ENCODE results near the gene FOXF2. TPM values are rescaled to one million over a fixed set of nuclear protein-coding genes. Genes with fewer than 3 reads are reported as not detected.

FOXF2 gene
- total RNA-seq, 2 experiments from 2014 or later, result not detected

DNA sequence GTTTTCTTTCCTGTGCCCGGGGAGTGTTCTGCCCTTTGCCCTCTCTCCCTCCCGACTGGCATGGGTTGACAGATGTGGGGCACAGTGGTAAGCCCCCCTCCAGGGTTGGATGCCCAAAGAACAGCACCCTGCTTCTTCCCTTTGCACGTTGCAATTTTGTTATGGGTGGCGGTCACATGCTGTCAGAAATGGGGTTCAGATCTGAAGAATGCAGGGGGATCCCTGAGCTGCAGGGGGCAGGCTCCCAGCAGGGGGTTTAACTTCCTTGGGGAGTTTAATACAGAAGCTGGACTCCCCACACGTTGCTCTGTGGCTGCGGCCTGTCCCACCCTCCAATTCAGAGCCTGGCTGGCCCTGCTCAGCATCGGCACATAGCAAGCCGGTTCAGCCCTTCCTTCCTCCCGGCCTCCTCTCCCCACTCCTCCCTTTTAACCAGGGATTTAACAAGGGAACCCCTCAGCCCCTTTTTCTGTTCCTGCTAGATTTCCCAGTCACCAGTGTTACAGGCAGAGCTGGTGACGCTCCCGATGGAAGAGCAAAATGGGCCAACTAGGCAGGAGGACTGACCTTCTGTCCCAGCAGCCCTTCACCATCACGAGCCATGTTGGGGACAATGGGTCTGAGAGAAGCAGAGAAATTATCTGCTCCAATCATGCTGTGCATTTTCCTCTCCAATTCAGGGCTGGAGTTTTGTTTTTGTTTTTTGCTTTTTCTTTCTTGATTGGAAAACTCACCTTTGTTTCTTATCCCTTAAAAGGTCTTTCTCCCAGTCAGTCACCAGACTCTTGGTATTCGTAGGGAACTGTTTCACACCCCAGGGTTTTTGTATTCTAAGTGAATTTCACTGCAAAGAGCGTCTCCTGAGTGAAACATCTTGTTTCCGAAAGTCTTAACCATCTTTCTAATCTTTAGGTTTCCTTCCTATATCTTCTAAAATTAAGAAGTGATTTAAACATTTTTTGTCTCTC is 6.8 kb downstream of the FOXF2 start:
- Mint-ChIP-seq H3K4me3 (no peak overlapping the region), H3K27me3 (peaks cover 55% of the 10 kb centered on the region), H3K4me1 (ENCODE audit: low read depth) (peaks cover 6% of the 10 kb centered on the region), H3K36me3 (no peaks in the 10 kb centered on the region), H3K9me3 (no peaks in the 10 kb centered on the region), H3K27ac (no peak overlapping the region)
- intact Hi-C loops (cut with micrococcal nuclease), result loop anchor here (2.0 to 10.0 kb wide), 5 partner anchors 15 to 803 kb away; no protein-coding TSS in a partner anchor
- ChIA-PET CTCF (interaction anchor here (0.8 to 3.9 kb wide), 20 partner anchors 8 to 1241 kb away, joined by 3 to 31 read pairs (median 6); no protein-coding TSS in a partner anchor), POLR2A (no interaction called here)
- DNase-seq, result no peak

DNA sequence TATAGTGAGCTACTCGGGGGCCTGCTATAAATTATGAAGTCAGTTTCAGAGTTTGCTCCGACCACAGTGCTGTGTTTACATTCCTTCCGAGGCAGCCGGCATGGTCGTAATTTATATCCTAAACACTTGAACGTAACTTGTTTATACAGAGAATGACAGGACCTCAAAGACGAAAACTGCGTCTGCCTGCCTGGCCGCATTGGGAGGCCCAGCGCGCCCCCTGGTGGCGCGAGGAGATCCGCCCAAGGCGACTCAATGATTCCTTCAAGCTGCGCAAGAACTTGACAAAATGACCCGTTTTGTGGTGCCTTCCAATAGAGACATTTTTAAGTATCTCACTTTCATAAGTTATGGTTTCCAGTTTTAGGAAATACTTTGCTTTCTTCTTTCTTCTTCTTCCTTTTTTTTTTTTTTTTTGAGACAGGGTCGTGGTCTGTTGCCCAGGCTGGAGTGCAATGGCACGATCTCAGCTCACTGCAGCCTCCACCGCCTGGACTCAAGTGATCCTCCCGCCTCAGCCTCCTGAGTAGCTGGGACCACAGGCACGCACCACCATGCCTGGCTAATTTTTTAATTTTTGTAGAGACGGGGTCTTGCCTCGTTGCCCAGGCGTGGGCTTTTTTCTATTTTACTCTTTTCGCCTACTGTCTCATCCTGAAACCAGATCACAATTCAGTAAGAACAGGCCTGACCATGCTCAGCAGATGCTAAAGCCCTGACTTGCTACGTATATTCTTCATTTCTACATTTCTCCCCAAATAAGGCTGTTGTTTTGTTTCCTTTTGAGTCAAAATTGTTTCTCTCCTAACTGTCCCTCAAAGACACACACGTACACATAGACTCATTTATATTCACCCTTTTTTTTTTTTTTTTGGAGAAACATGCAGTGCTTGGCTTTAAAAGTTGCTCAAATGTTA is 7.8 kb downstream of the FOXF2 start:
- Mint-ChIP-seq H3K36me3 (no peaks in the 10 kb centered on the region), H3K4me1 (ENCODE audit: low read depth) (peaks cover 6% of the 10 kb centered on the region), H3K4me3 (peak overlapping the region; percentile 12), H3K27me3 (peaks cover 45% of the 10 kb centered on the region), H3K27ac (no peak overlapping the region), H3K9me3 (no peaks in the 10 kb centered on the region)
- CTCF ChIA-PET, result interaction anchor here (0.6 to 3.9 kb wide), 24 partner anchors 8 to 1242 kb away, joined by 3 to 31 read pairs (median 5); no protein-coding TSS in a partner anchor
- POLR2A ChIA-PET, result no interaction called here
- intact Hi-C loops (cut with micrococcal nuclease), result loop anchor here (2.0 to 10.0 kb wide), 5 partner anchors 16 to 804 kb away; no protein-coding TSS in a partner anchor
- DNase-seq, result peak; percentile 77

DNA sequence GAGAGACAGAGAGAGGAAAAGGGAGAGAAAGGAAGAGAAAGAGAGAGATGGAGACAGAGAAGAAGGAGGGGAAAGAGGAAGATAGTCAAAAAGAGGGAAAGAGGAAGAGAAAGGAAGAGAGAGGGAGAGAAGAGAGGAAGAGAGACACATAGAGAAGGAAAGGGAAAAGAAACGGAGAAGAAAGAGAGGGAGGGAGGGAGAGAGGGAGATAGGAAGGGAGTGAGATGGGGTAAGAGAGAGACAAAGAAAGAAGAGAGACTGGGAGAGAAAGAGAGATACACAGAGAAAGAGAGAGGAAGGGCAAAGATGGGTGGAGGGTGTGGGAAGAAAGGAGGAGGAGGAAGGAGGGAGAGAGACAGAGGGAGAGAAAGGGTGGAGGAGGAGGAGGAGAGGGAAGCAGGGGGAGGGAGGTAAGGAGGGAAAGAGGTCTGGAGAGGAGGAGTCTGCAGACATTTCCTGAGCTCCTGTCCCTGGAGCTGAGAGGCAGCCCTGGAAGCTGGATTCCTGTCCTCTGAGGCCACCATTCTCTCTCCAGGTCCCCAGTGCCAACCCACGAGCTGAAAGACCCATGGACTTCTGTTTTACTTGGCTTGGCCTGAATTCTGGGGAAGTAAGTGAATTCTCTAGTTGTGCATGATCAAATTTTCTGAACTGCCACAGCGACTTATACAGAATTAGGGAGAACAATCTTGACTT is 9.9 kb downstream of the FOXF2 start:
- intact Hi-C loops (cut with micrococcal nuclease), result loop anchor here (5.0 to 10.0 kb wide), 3 partner anchors 38 to 674 kb away; no protein-coding TSS in a partner anchor
- H3K4me1 Mint-ChIP-seq (ENCODE audit: low read depth), result peaks cover 6% of the 10 kb centered on the region
- DNase-seq, result no peak
- ChIA-PET CTCF (interaction anchor here (0.6 to 1.3 kb wide), 2 partner anchors 38 to 185 kb away, joined by 3 read pairs; no protein-coding TSS in a partner anchor), POLR2A (no interaction called here)
- H3K36me3 Mint-ChIP-seq, result no peaks in the 10 kb centered on the region
- no peaks in the 10 kb centered on the region for H3K9me3 Mint-ChIP-seq
- H3K27ac Mint-ChIP-seq, result no peak overlapping the region
- no peak overlapping the region for H3K4me3 Mint-ChIP-seq
- peaks cover 33% of the 10 kb centered on the region for H3K27me3 Mint-ChIP-seq

DNA sequence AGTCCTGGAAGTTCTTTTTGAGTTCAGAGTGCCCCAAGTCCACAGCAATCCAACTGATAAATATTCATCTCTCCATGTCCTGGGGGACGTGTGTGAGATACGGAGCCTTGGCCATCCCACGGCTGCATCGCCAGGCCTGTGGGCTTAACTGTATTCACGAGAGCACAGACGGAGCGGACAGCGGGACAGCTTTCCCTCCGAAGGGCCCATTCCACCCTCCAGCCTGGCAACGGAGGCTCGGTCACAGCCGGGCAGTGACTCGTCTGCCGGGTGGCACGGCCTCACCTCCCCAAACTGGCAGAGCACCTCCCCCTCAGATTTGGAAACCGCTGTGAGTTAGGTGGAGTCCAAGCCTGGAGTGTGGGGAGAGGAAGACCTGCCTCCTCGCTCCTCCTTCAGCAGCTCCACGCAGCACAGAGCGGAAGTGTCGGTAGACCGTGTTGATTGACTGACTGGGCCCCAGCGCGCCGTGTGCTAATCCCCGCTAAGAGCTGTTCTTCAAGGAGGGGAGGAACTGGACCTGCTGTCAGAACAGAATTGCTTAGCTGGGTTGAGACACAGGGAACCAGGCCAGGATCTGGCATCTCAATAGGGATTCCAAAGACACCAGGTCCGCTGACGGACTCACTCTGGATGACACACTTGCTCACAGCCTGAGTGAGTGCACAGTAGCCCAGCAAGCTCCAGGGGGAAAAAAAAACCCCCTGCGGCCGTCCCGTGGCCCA is 10.9 kb downstream of the FOXF2 start:
- ChIA-PET CTCF (interaction anchor here (0.9 to 1.3 kb wide), 2 partner anchors 37 to 603 kb away, joined by 3 read pairs; no protein-coding TSS in a partner anchor), POLR2A (no interaction called here)
- Mint-ChIP-seq H3K27me3 (peaks cover 24% of the 10 kb centered on the region), H3K36me3 (no peaks in the 10 kb centered on the region), H3K9me3 (no peaks in the 10 kb centered on the region), H3K27ac (no peak overlapping the region), H3K4me3 (no peak overlapping the region), H3K4me1 (ENCODE audit: low read depth) (peaks cover 6% of the 10 kb centered on the region)
- intact Hi-C loops (cut with micrococcal nuclease), result no loop called here
- no peak for DNase-seq

DNA sequence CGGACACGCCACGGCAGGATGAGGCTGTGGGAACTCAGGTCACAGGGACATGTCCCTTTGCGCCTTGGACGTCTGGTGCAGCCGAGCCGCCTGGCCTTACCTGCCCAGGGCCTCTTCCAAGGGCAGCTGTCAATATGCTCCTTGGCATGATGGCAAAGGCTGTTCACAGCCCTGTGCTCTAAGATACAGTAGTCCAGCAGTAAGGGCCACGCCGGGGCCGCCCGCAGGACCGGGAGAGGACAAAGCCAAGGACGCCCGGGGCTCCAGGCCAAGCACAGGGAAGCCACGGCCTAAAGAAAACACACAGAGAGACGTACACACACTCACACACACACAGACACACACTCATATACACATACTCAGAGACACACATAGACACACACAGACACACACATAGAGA is 13.0 kb downstream of the FOXF2 start:
- ChIA-PET CTCF (interaction anchor here (0.8 kb wide), 1 partner anchor 604 kb away, joined by 3 read pairs; no protein-coding TSS in a partner anchor), POLR2A (no interaction called here)
- H3K36me3 Mint-ChIP-seq, result no peaks in the 10 kb centered on the region
- intact Hi-C loops (cut with micrococcal nuclease), result no loop called here
- peaks cover 6% of the 10 kb centered on the region for H3K27me3 Mint-ChIP-seq
- no peak overlapping the region for H3K4me3 Mint-ChIP-seq
- H3K9me3 Mint-ChIP-seq, result no peaks in the 10 kb centered on the region
- DNase-seq, result no peak
- peaks cover 3% of the 10 kb centered on the region for H3K4me1 Mint-ChIP-seq (ENCODE audit: low read depth)
- H3K27ac Mint-ChIP-seq, result no peak overlapping the region

- Mint-ChIP-seq H3K4me3 (no peak overlapping the region), H3K36me3 (no peaks in the 10 kb centered on the region), H3K4me1 (ENCODE audit: low read depth) (no peaks in the 10 kb centered on the region), H3K9me3 (no peaks in the 10 kb centered on the region), H3K27ac (no peak overlapping the region), H3K27me3 (peaks cover 5% of the 10 kb centered on the region)
- DNase-seq, result no peak
- intact Hi-C loops (cut with micrococcal nuclease), result no loop called here
- ChIA-PET CTCF (no interaction called here), POLR2A (no interaction called here)
These were observed 13.5 kb downstream of the FOXF2 start for GRCh38 chr6:1402868-1403267.

- no peak for DNase-seq
- Mint-ChIP-seq H3K4me3 (no peak overlapping the region), H3K9me3 (no peaks in the 10 kb centered on the region), H3K27me3 (peaks cover 9% of the 10 kb centered on the region), H3K36me3 (no peaks in the 10 kb centered on the region), H3K27ac (no peak overlapping the region), H3K4me1 (ENCODE audit: low read depth) (no peaks in the 10 kb centered on the region)
- intact Hi-C loops (cut with micrococcal nuclease), result no loop called here
- CTCF ChIA-PET, result interaction anchor here (1.4 kb wide), 1 partner anchor 8 kb away, joined by 5 read pairs; no protein-coding TSS in a partner anchor
- POLR2A ChIA-PET, result no interaction called here
These were observed 14.7 kb downstream of the FOXF2 start for GRCh38 chr6:1403851-1404712.

DNA sequence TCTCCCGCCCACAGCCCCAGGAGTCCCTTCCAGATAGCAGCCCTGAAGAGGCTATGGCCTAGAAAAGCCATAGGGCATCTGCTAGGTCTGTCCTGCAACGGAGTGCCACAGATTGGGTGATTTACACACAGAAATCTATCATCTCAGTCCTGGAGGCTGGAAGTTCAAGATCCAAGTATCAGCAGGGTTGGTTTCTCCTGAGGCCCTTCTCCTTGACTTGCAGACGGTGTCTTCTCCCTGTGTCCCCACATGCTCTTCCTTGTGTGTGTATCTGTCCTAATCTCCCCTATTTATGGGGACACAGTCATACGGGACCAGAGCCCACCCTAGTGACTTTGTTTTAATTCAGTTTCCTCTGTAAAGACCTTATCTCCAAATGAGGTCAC is 15.3 kb downstream of the FOXF2 start:
- H3K4me1 Mint-ChIP-seq (ENCODE audit: low read depth), result no peaks in the 10 kb centered on the region
- no peak overlapping the region for H3K4me3 Mint-ChIP-seq
- H3K27ac Mint-ChIP-seq, result no peak overlapping the region
- peaks cover 11% of the 10 kb centered on the region for H3K27me3 Mint-ChIP-seq
- H3K9me3 Mint-ChIP-seq, result no peaks in the 10 kb centered on the region
- intact Hi-C loops (cut with micrococcal nuclease), result no loop called here
- ChIA-PET POLR2A (no interaction called here), CTCF (interaction anchor here (1.4 kb wide), 1 partner anchor 9 kb away, joined by 5 read pairs; no protein-coding TSS in a partner anchor)
- H3K36me3 Mint-ChIP-seq, result no peaks in the 10 kb centered on the region
- DNase-seq, result no peak

DNA sequence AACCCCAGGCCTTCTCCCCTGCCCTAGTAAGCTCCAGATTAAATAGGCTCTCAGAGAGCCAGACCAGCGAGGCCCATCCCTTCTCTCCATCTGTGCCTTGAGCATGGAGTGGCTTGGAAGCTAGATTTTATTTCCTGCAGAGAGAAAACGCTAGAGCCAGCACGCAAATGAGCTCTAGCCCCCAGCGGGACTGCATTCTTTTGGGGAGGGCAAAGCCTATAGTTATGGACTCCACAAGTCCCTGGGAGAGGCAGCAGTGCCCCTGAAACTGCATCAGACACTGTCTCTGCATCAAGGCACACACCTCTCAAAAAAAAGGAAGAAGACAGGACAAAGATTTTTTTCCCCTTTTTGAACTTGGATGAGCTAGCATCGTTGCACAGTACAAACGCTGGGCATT is 15.8 kb downstream of the FOXF2 start:
- no peaks in the 10 kb centered on the region for H3K9me3 Mint-ChIP-seq
- no peak for DNase-seq
- H3K4me3 Mint-ChIP-seq, result no peak overlapping the region
- ChIA-PET POLR2A (no interaction called here), CTCF (interaction anchor here (1.4 kb wide), 1 partner anchor 9 kb away, joined by 5 read pairs; no protein-coding TSS in a partner anchor)
- no peak overlapping the region for H3K27ac Mint-ChIP-seq
- no peaks in the 10 kb centered on the region for H3K36me3 Mint-ChIP-seq
- peaks cover 14% of the 10 kb centered on the region for H3K27me3 Mint-ChIP-seq
- H3K4me1 Mint-ChIP-seq (ENCODE audit: low read depth), result no peaks in the 10 kb centered on the region
- intact Hi-C loops (cut with micrococcal nuclease), result no loop called here

GRCh38 chr6:1406306-1407072 is 17.1 kb downstream of the FOXF2 start:
- no peak for DNase-seq
- ChIA-PET CTCF (no interaction called here), POLR2A (no interaction called here)
- H3K4me1 Mint-ChIP-seq (ENCODE audit: low read depth), result no peaks in the 10 kb centered on the region
- no peak overlapping the region for H3K27ac Mint-ChIP-seq
- no peaks in the 10 kb centered on the region for H3K36me3 Mint-ChIP-seq
- H3K27me3 Mint-ChIP-seq, result peaks cover 19% of the 10 kb centered on the region
- no peak overlapping the region for H3K4me3 Mint-ChIP-seq
- intact Hi-C loops (cut with micrococcal nuclease), result no loop called here
- no peaks in the 10 kb centered on the region for H3K9me3 Mint-ChIP-seq

Measured in activated CD4-positive, alpha-beta memory T cell treated with anti-CD3 and anti-CD28 coated beads for 36 hours (primary cell).